Sigmoid colon (tissue), 7 donors: ENCODE results near the gene CYB561D1. TPM values are rescaled to one million over a fixed set of nuclear protein-coding genes. Genes with fewer than 3 reads are reported as not detected.

Source experiments
- DNase-seq: peaks from one replicate; pipeline ENCODE4 v3.0.0-alpha.2; 2019
- H3K27ac ChIP-seq, 4 donors: fragments of 200-600 bp; sonication (generic); one replicate each; pipeline ENCODE4 v1.5.1; 2016 to 2019; ENCODE audit warnings: mild to moderate bottlenecking in 1 of 4
- H3K27me3 ChIP-seq, 3 donors: fragments of 200-600 bp; sonication (generic); one replicate each; pipeline ENCODE4 v1.5.1; 2019; ENCODE audit warnings: mild to moderate bottlenecking in 1 of 3
- H3K36me3 ChIP-seq, 4 donors: fragments of 200-600 bp; sonication (generic); one replicate each; pipeline ENCODE4 v1.5.1; 2016 to 2019
- H3K4me1 ChIP-seq, 4 donors: fragments of 200-600 bp; sonication (generic); one replicate each; pipeline ENCODE4 v1.5.1; 2017 to 2019
- H3K4me3 ChIP-seq, 4 donors: fragments of 200-600 bp; sonication (generic); one replicate each; pipeline ENCODE4 v1.5.1; 2017 to 2019; ENCODE audit warnings: mild to moderate bottlenecking in 2 of 4, moderate library complexity in 1 of 4
- H3K9me3 ChIP-seq, 4 donors: fragments of 200-600 bp in 3 of 4; sonication (generic) in 3 of 4; one replicate each; pipeline versions ENCODE4 v1.5.1 to v1.6.1; 2013 to 2019
- CTCF ChIP-seq, 4 experiments: fragments of 450-650 bp in 3 of 4; fragments of 200-600 bp in 1 of 4; IDR thresholded peaks; one replicate each; pipeline ENCODE4 v1.5.1; 2016 to 2019; ENCODE audit warnings: antibody characterized with exemption in 4 of 4, mild to moderate bottlenecking in 3 of 4, moderate library complexity in 2 of 4
- EP300 ChIP-seq, 4 donors: sonication (generic); formaldehyde crosslinking; IDR thresholded peaks; one replicate each; pipeline ENCODE4 v1.6.1; 2017; ENCODE audit warnings: antibody characterized with exemption in 4 of 4
- POLR2A ChIP-seq, 2 donors: fragments of 450-650 bp; IDR thresholded peaks; one replicate each; pipeline ENCODE4 v1.6.1; 2016; ENCODE audit warnings: antibody characterized with exemption in 2 of 2, mild to moderate bottlenecking in 2 of 2, moderate library complexity in 2 of 2
- POLR2AphosphoS5 ChIP-seq, 4 donors: sonication (generic); formaldehyde crosslinking; IDR thresholded peaks; one replicate each; pipeline ENCODE4 v1.6.1; 2017; ENCODE audit warnings: antibody characterized with exemption in 4 of 4
- WGBS, 2 donors: extraction: QIAGEN DNeasy Blood & Tissue Kit; methylation state at CpG; one replicate each; pipeline ENCODE4 v1.1.7; 2013; 5-methylcytosine and 5-hydroxymethylcytosine counted together
- intact Hi-C: fragments of 100-400 bp; cut with DNase I; formaldehyde crosslinking; loops from one replicate; pipeline ENCODE4 v1.15.1; 2023
- polyA plus RNA-seq, 3 donors: library from polyadenylated mRNA; stranded (reverse); fragments of 200-250 nt; gene quantifications; one replicate each; pipeline ENCODE4 v1.2.3, GENCODE V29; 2013
- total RNA-seq, 4 donors: library from RNA; depleted of rRNA; stranded (reverse); fragments of >200 nt; gene quantifications; one replicate each; pipeline ENCODE4 v1.1.0, GENCODE V29; 2016
- donor health status: healthy with polysubstance abuse.
- donor health status: Bipolar disorder and iron deficiency.
- donor health status: healthy.

The CYB561D1 gene
- total and polyA plus RNA-seq, 7 donors: 1.8 to 12.5 (median 5.2) TPM

GRCh38 chr1:109527098-109527811 lies 33.4 kb downstream of the CYB561D1 start:
- TF ChIP-seq POLR2AphosphoS5 (IDR thresholded peaks at IDR 0.05) (no peak), POLR2A (IDR thresholded peaks at IDR 0.05) (no peak), EP300 (IDR thresholded peaks at IDR 0.05) (no peak), CTCF (IDR thresholded peaks at IDR 0.05) (no peak)
- Histone ChIP-seq H3K27ac (no peak overlapping the region), H3K27me3 (no peaks in the 10 kb centered on the region), H3K9me3 (no peaks in the 10 kb centered on the region), H3K4me1 (peaks cover 0 to 18% (median 12%) of the 10 kb centered on the region in 4 donors), H3K4me3 (no peak overlapping the region), H3K36me3 (no peaks in the 10 kb centered on the region)
- intact Hi-C loops: no loop called here
- WGBS, 2 donors: 77 to 79% methylated on average over 14 of the region's 14 CpGs
- no peak for DNase-seq

- TF ChIP-seq POLR2A (IDR thresholded peaks at IDR 0.05) (no peak), CTCF (IDR thresholded peaks at IDR 0.05) (no peak), POLR2AphosphoS5 (IDR thresholded peaks at IDR 0.05) (no peak), EP300 (IDR thresholded peaks at IDR 0.05) (no peak)
- no peaks in the 10 kb centered on the region for H3K9me3 ChIP-seq
- WGBS, 2 donors: 90 to 91% methylated on average over 9 of the region's 9 CpGs
- intact Hi-C loops: no loop called here
- no peaks in the 10 kb centered on the region for H3K36me3 ChIP-seq
- H3K4me3 ChIP-seq: no peak overlapping the region
- no peak overlapping the region for H3K27ac ChIP-seq
- no peaks in the 10 kb centered on the region for H3K27me3 ChIP-seq
- H3K4me1 ChIP-seq: peaks cover 0 to 26% (median 19%) of the 10 kb centered on the region in 4 donors
- no peak for DNase-seq
These were observed 34.2 kb downstream of the CYB561D1 start for GRCh38 chr1:109527846-109528695.

- intact Hi-C loops: no loop called here
- Histone ChIP-seq H3K4me3 (no peak overlapping the region), H3K36me3 (no peaks in the 10 kb centered on the region), H3K9me3 (no peaks in the 10 kb centered on the region), H3K4me1 (peaks cover 0 to 26% (median 20%) of the 10 kb centered on the region in 4 donors), H3K27ac (no peak overlapping the region), H3K27me3 (no peaks in the 10 kb centered on the region)
- WGBS, 2 donors: 88 to 92% methylated on average over 3 of the region's 3 CpGs
- no peak for DNase-seq
- TF ChIP-seq EP300 (IDR thresholded peaks at IDR 0.05): no peak
- TF ChIP-seq CTCF (IDR thresholded peaks at IDR 0.05): no peak
- TF ChIP-seq POLR2AphosphoS5 (IDR thresholded peaks at IDR 0.05): no peak
- TF ChIP-seq POLR2A (IDR thresholded peaks at IDR 0.05): no peak
These were observed 34.8 kb downstream of the CYB561D1 start for GRCh38 chr1:109528712-109529111.

GRCh38 chr1:109529881-109530456 lies 36.1 kb downstream of the CYB561D1 start:
- H3K27ac ChIP-seq: peak overlapping the region in 1 of 4 donors; percentile 18

More at GRCh38 chr1:109529881-109530456, 36.1 kb downstream of the CYB561D1 start:
- Histone ChIP-seq H3K27me3 (no peaks in the 10 kb centered on the region), H3K9me3 (no peaks in the 10 kb centered on the region), H3K4me1 (peaks cover 0 to 26% (median 20%) of the 10 kb centered on the region in 4 donors), H3K36me3 (no peaks in the 10 kb centered on the region), H3K4me3 (no peak overlapping the region)
- TF ChIP-seq CTCF (IDR thresholded peaks at IDR 0.05) (no peak), POLR2AphosphoS5 (IDR thresholded peaks at IDR 0.05) (no peak), EP300 (IDR thresholded peaks at IDR 0.05) (no peak), POLR2A (IDR thresholded peaks at IDR 0.05) (no peak)
- intact Hi-C loops: loop anchor here (10.0 kb wide), 1 partner anchor 255 kb away; no protein-coding TSS in a partner anchor
- WGBS, 2 donors: 75 to 80% methylated on average over 8 of the region's 8 CpGs
- DNase-seq: no peak
